GM19463 (cell line): Measurements from ENCODE around the gene PRR32.
"Not testable (repeated sequence)": the region's sequence is repeated elsewhere in the genome, so short reads cannot be mapped to it uniquely, and the experiment has no call there.

Experiments
- ATAC-seq: cut with Tn5 transposase; IDR thresholded peaks from one replicate; pipeline ENCODE4 v1.9.1; 2021; ENCODE audit warnings: mild to moderate bottlenecking, moderate library complexity; ENCODE audit not compliant: unreplicated experiment

The PRR32 gene, protein sequence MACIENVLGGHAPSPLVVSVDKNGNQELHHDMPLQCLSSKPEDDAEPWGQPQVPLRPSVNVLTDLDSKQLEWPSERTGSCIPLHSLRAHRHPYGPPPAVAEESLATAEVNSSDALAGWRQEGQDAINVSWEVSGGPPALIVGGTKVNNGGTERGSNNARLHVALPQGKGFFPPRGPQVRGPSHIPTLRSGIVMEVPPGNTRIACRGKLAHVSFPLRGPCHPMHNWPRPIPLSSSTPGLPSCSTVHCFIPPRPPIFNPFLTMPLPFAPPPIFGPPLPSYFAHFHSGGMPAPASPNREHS

DNA sequence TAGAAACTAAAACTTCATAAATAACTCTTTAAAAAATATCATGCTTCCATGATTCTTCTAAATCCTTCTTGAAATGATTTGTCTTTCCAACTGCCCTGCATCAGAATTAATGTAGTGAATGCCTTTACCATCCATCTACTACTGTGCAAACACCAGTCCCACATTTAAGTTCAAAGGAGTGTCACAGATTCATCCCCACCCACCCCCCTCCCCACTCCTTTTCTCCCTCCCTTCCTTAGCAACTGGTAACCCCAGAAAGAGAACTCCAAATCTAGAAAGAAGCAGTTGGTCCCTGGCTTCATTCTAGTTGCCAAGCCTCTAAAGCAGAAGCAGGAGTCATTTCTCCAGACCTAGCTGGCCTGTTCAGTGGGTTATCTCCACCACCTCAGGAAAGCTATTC lies at the start of gene PRR32:
PRR32 (plus strand) TSS at position 301 of the 400 bp plus-strand sequence. CDS start 115 bp downstream, outside the sequence.
- ATAC-seq: no peak

DNA sequence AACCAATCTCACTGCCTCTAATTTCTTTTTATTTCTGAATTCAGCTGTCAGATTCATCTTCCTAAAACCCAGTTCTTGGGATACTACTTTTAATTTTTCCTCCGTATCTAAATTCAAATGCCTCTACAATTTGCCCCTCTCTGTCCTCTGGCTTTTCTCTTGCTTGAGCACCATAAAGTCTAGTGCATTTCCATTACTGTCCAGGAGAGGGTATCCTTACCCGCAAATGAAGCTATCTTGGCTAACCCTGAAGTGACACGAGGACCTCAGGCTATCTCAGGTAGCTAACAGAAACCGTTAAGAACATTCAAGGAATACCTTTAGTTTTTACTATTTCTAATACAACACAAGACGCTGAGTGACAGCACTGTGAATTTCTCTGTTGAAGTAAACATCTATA lies 49.4 kb upstream of the PRR32 start:
- ATAC-seq: peak; percentile 76

DNA sequence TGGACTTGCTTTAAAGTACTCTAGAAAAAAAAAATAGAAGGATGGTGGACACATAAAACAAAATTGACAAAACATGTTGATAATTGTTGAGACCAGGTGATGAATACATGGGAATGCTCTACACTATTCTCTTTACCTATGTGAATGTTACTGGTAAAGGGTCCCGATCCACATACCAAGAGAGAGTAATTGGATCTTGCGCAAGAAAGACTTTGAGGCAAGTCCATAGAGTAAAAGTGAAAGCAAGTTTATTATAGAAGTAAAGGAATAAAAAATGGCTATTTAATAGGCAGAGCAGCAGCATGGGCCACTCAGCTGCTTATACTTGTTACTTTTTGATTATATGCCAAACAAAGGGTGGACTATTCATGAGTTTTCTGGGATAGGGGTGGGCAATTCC lies 34.0 kb upstream of the PRR32 start:
- ATAC-seq: no peak

DNA sequence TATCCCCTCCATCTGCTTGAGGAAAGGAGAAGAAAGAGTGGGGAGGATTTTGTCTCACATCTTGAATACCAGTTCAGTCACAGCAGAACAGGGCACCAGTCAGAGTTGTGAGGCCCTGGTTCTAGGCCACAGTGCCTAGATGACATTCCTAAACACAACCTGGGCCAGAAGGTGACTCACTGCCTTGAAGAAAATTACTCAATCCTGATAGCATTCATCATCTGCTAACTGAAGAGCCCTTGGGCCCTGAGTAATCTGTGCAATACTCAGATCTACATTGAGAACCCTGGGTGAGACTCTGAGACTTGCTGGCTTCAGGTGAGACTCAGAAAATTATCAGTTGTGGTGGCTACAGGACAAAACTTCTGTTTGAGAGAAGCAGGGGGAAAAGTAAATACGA lies 20.5 kb upstream of the PRR32 start:
- ATAC-seq: no peak

DNA sequence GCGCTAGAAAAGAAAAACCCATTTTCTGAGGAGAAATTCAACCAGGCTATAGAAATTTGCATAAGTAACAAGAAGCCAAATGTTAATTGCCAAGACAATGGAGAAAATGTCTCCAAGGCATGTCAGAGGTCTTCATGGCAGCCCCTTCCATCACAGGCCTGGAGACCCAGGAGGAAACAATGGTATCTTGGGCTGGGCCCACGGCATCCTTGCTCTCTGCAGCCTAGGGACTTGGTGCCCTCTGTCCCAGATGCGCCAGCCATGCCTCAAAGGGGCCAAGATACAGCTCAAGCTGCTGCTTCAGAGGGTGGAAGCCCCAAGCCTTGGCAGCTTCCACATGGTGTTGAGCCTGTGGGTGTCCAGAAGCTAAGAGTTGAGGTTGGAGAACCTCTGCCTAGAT lies 12.7 kb upstream of the PRR32 start:
- ATAC-seq: not testable (repeated sequence)

DNA sequence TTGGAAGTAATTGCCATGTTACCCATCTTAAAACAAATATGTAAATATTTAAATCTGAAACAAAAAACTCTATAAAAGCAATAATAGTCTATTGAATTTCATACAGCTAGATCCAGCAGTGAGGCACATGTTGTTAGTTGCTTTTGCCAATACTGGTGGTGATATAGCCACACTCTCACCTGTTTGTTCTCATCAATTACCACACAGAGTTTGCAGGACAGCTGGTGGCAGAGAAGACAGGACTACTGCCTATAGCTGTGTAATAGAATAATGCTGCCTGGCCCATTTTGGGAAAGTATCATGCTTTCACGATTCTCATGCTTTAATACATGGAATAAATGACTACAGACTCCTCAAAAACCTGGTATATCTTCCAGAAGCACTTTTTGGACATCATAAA lies 3.7 kb upstream of the PRR32 start:
- ATAC-seq: no peak

DNA sequence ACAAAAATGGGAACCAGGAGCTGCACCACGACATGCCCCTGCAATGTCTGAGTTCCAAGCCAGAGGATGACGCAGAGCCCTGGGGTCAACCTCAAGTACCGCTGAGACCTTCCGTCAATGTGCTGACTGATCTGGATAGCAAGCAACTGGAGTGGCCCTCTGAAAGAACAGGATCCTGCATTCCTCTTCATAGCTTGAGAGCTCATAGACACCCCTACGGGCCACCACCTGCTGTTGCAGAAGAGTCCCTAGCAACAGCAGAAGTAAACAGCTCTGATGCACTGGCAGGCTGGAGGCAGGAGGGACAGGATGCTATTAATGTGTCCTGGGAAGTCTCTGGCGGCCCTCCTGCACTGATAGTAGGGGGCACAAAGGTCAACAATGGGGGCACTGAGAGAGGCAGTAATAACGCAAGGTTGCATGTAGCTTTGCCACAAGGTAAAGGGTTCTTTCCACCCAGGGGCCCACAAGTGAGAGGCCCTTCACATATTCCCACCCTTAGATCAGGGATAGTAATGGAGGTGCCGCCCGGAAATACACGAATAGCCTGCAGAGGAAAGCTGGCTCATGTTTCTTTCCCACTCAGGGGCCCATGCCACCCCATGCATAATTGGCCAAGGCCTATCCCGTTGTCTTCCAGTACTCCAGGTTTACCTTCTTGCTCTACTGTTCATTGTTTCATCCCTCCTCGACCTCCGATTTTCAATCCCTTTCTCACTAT lies 1.3 kb downstream of the PRR32 start:
- no peak for ATAC-seq

DNA sequence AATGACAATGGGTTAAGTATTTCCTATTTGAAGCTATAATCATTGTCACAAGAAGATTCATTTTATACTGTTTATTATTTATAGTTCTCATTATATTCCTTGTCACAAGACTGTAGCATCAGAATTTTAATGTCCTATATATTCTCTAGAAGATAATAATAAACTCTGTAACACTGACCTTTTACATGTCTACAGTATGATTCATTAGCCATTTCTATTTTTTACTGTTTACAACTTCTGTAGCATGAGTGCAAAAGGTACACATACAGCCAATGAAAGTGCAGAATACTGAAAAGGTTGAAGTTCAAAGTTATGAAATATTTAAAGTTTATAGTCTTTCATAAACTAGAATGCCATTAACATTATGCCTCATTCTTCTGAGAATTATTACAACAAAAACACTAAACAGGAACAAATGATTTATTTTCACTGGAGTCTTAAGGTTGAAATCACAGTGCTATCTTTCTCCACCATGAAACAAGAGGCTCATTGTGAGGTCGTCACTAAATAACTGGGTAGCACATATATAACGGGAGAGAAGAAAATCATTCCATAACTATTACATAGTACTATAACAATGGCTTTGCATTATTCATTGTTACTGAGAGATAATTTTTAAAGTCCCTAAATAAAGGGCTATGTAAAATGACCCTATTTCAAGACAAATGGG lies 4.9 kb downstream of the PRR32 start:
- no peak for ATAC-seq

DNA sequence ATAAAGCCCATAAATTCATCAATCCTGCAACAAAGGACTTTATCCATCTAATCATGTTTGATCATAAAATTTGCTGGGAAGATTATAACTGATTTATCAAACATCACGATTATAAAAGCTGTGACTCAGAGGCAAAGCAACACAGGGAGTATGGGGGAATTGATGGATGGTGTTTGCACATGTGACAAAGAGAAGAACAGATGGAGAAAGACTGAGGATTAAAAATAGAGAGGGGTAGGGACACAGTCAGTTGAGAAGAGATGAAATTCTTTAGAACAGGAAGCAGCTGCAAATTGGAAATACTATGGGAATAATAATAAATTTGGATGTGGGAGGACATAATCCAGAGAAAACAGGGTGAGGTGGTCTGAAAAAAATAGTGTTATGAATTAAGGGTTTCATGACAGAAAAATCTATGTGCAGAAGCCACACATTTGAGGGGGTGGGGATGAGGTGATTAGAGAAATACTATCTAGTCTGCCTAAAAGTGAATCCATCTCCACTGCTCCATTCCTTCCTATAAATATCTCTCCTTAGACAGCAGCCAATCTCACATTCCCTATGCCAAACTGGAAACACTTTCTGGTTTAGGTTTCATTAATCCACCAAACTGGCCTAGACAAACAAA lies 6.2 kb downstream of the PRR32 start:
- ATAC-seq: no peak

DNA sequence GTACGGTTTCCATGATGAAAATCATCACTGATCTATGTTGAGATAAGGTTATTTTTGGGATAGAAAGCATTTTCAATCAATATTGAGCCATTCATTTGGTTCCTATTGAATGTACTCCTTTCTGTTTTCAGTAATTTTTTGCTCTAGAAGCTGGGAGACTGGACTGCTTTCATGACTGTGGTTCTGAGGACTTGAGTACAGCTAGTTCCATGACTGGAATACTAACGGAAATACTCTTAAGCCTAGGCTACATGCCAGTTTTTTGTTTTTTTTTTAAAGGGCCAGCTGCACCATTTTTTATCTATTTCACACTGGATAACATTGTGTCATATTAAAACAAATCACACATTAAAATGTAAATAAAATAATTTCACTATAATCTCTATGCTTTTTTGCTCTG lies 16.7 kb downstream of the PRR32 start:
- no peak for ATAC-seq

DNA sequence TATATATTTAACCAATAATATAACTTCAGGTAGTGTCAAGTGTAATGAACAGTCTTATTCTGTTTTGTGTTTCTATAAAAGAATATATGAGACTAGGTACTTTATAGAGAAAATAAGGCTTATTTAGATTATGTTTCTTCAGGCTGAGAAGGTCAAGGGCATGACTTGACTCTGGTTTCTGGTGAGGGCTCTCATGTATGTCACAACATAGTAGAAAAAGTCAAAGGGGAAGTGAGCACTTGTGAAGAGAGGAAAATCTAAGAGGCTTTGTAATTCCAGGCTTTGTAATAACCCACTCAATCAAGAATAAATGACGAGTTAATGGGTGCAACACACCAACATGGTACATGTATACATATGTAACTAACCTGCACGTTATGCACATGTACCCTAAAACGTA lies 27.6 kb downstream of the PRR32 start:
- ATAC-seq: no peak

DNA sequence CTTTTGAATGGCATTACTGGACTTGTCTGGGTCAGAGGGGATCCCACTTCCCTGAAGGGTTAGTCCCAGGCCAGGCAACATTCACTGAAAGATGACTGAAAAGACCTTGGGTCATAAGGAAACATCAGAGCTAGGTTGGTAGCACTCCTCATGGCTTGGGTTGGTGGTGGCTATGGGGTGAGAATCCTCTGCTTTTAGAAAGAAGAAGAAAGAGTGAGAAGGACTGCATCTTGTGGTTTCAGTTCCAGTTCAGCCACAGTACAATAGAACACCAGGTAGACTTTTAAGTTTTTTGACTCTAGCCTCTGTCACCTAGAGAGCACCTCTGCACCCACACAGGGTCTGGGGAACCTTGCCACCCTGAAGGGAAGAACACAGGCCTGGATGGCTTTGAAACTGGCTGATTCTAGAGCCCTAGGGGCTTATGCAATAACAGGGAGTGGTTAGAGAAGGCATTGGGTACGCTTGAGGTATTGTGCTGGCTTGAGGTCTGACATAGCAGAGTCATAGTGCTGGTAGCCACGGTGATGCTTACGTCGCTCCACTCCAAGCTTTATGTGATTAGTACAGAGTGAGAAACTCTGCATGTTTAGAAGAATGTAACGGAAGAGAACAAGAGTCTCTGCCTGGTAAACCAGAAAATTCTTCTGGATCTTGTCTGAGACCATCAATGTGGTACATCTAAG lies 36.5 kb downstream of the PRR32 start:
- ATAC-seq: no peak
